MCF 10A (cell line): ENCODE data around the gene CDH1. TPM values are rescaled to one million over a fixed set of nuclear protein-coding genes. Genes with fewer than 3 reads are reported as not detected.

Experiments used
- BruUV-seq: library from RNA; stranded (reverse); fragments of 400-500 nt; replicated peaks from 2 replicates; lab custom pipeline; 2021; lab: Mats Ljungman, UMichigan
- CTCF ChIA-PET: fragments of 300-600 bp; sonication (Branson Sonifier 250); formaldehyde crosslinking; extraction: SDS; loops from one replicate; lab custom pipeline; 2021; ENCODE audit warnings: antibody characterized with exemption, inconsistent platforms; lab: Yijun Ruan, JAX
- POLR2A ChIA-PET: fragments of 300-600, 350-650 bp; sonication (Branson Sonifier 250); formaldehyde crosslinking; extraction: SDS; loops from one replicate; lab custom pipeline; 2020; ENCODE audit warnings: antibody characterized with exemption, inconsistent platforms; lab: Yijun Ruan, JAX
- DNase-seq: peaks from one replicate; pipeline ENCODE4 v3.0.0-alpha.2; 2018; ENCODE audit not compliant: unreplicated experiment
- H3K27ac Mint-ChIP-seq: one replicate; pipeline ENCODE4 v1.8.0; 2022; ENCODE audit warnings: mild to moderate bottlenecking, low read depth, mixed read lengths; ENCODE audit not compliant: unreplicated experiment
- H3K27me3 Mint-ChIP-seq: one replicate; pipeline ENCODE4 v1.8.0; 2022; ENCODE audit warnings: mixed read lengths; ENCODE audit not compliant: insufficient read depth, unreplicated experiment
- H3K36me3 Mint-ChIP-seq: one replicate; pipeline ENCODE4 v1.8.0; 2022; ENCODE audit warnings: mild to moderate bottlenecking, moderate library complexity, mixed read lengths; ENCODE audit not compliant: insufficient read depth, unreplicated experiment
- H3K4me1 Mint-ChIP-seq: one replicate; pipeline ENCODE4 v1.8.0; 2022; ENCODE audit warnings: mixed read lengths; ENCODE audit not compliant: insufficient read depth, unreplicated experiment
- H3K4me3 Mint-ChIP-seq: one replicate; pipeline ENCODE4 v1.8.0; 2022; ENCODE audit warnings: mild to moderate bottlenecking, moderate library complexity, mixed read lengths; ENCODE audit not compliant: unreplicated experiment
- H3K9me3 Mint-ChIP-seq: one replicate; pipeline ENCODE4 v1.8.0; 2022; ENCODE audit warnings: mixed read lengths; ENCODE audit not compliant: unreplicated experiment
- intact Hi-C: fragments of 100-400 bp; cut with micrococcal nuclease; formaldehyde crosslinking; loops from 2 replicates; pipeline ENCODE4 v1.14.1; 2022
- total RNA-seq: library from RNA; stranded (reverse); gene quantifications from 2 replicates; pipeline ENCODE4 v1.2.3, GENCODE V29; 2022
- TF ChIP-seq, protein P1 (sequence below): fragments of 200-600 bp; IDR thresholded peaks from one replicate; pipeline ENCODE4 v1.8.0; 2022; ENCODE audit warnings: antibody characterized with exemption, mild to moderate bottlenecking; ENCODE audit not compliant: unreplicated experiment

CDH1 gene
- total RNA-seq, 1 experiment from 2014 or later: 37.6 TPM

- peaks cover 45% of the 10 kb centered on the region for H3K36me3 Mint-ChIP-seq
Measured at GRCh38 chr16:68826652-68827051, 89.6 kb downstream of the CDH1 start.

DNA sequence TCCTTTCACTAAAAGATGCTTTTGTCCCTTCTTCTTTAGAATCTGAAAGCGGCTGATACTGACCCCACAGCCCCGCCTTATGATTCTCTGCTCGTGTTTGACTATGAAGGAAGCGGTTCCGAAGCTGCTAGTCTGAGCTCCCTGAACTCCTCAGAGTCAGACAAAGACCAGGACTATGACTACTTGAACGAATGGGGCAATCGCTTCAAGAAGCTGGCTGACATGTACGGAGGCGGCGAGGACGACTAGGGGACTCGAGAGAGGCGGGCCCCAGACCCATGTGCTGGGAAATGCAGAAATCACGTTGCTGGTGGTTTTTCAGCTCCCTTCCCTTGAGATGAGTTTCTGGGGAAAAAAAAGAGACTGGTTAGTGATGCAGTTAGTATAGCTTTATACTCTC, 96.2 kb downstream of the CDH1 start:
- no TSS peak for BruUV-seq
- H3K9me3 Mint-ChIP-seq: no peaks in the 10 kb centered on the region
- peaks cover 38% of the 10 kb centered on the region for H3K36me3 Mint-ChIP-seq
- DNase-seq: no peak
- intact Hi-C loops: no loop called here
- ChIA-PET CTCF (interaction anchor here (0.6 to 2.1 kb wide), 8 partner anchors 8 to 343 kb away, joined by 3 to 4 read pairs (median 3); no protein-coding TSS in a partner anchor), POLR2A (interaction anchor here (2.9 kb wide), 1 partner anchor 10 kb away, joined by 15 read pairs; the partner anchor contains the start of gene TANGO6)
- H3K27ac Mint-ChIP-seq: no peak overlapping the region
- H3K27me3 Mint-ChIP-seq: no peaks in the 10 kb centered on the region
- H3K4me3 Mint-ChIP-seq: no peak overlapping the region
- TF ChIP-seq, protein P1, sequence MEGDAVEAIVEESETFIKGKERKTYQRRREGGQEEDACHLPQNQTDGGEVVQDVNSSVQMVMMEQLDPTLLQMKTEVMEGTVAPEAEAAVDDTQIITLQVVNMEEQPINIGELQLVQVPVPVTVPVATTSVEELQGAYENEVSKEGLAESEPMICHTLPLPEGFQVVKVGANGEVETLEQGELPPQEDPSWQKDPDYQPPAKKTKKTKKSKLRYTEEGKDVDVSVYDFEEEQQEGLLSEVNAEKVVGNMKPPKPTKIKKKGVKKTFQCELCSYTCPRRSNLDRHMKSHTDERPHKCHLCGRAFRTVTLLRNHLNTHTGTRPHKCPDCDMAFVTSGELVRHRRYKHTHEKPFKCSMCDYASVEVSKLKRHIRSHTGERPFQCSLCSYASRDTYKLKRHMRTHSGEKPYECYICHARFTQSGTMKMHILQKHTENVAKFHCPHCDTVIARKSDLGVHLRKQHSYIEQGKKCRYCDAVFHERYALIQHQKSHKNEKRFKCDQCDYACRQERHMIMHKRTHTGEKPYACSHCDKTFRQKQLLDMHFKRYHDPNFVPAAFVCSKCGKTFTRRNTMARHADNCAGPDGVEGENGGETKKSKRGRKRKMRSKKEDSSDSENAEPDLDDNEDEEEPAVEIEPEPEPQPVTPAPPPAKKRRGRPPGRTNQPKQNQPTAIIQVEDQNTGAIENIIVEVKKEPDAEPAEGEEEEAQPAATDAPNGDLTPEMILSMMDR: no peak
- no peaks in the 10 kb centered on the region for H3K4me1 Mint-ChIP-seq

More at GRCh38 chr16:68826652-68827051, 89.6 kb downstream of the CDH1 start:
- no TSS peak for BruUV-seq
- TF ChIP-seq, protein P1: no peak
- Mint-ChIP-seq H3K27ac (no peak overlapping the region), H3K4me1 (no peaks in the 10 kb centered on the region), H3K4me3 (no peak overlapping the region), H3K9me3 (no peaks in the 10 kb centered on the region), H3K27me3 (no peaks in the 10 kb centered on the region)
- intact Hi-C loops: no loop called here
- ChIA-PET CTCF (no interaction called here), POLR2A (interaction anchor here (1.0 to 3.5 kb wide), 2 partner anchors 17 to 20 kb away, joined by 3 to 11 read pairs; partner anchors contain the start of gene TANGO6)
- DNase-seq: no peak

GRCh38 chr16:68834550-68834949, 97.5 kb downstream of the CDH1 start:
- no peak overlapping the region for H3K27ac Mint-ChIP-seq
- BruUV-seq: no TSS peak

GRCh38 chr16:68835970-68836369, 98.9 kb downstream of the CDH1 start:
- Mint-ChIP-seq H3K27ac (no peak overlapping the region), H3K9me3 (no peaks in the 10 kb centered on the region), H3K36me3 (peaks cover 20% of the 10 kb centered on the region), H3K4me3 (no peak overlapping the region), H3K27me3 (no peaks in the 10 kb centered on the region), H3K4me1 (no peaks in the 10 kb centered on the region)
- BruUV-seq: no TSS peak
- ChIA-PET POLR2A (no interaction called here), CTCF (interaction anchor here (0.7 kb wide), 1 partner anchor 20 kb away, joined by 3 read pairs; no protein-coding TSS in a partner anchor)
- intact Hi-C loops: no loop called here
- DNase-seq: no peak
- TF ChIP-seq, protein P1: no peak

More at GRCh38 chr16:68834550-68834949, 97.5 kb downstream of the CDH1 start:
- Mint-ChIP-seq H3K36me3 (peaks cover 31% of the 10 kb centered on the region), H3K9me3 (no peaks in the 10 kb centered on the region), H3K27me3 (no peaks in the 10 kb centered on the region), H3K4me1 (no peaks in the 10 kb centered on the region), H3K4me3 (no peak overlapping the region)
- POLR2A ChIA-PET: interaction anchor here (0.6 to 2.9 kb wide), 2 partner anchors 9 to 340 kb away, joined by 3 to 15 read pairs; partner anchors contain the start of gene TANGO6
- TF ChIP-seq, protein P1: no peak
- no peak for DNase-seq
- intact Hi-C loops: no loop called here
- CTCF ChIA-PET: interaction anchor here (0.5 to 2.1 kb wide), 3 partner anchors 11 to 290 kb away, joined by 3 to 4 read pairs (median 3); no protein-coding TSS in a partner anchor
